GM10248 (cell line): ENCODE measurements around the gene ZNF205.
A peak's percentile ranks its signal among the peaks of the same experiment; 100 is the strongest.

Experiments
- CTCF ChIA-PET: fragments of 300-600 bp; sonication (Branson Sonifier 250); formaldehyde crosslinking; extraction: SDS; loops from one replicate; lab custom pipeline; 2021; ENCODE audit warnings: antibody characterized with exemption; lab: Yijun Ruan, JAX
- POLR2A ChIA-PET: fragments of 350-650 bp; sonication (Branson Sonifier 250); formaldehyde crosslinking; extraction: SDS; loops from one replicate; lab custom pipeline; 2020; ENCODE audit warnings: antibody characterized with exemption; lab: Yijun Ruan, JAX
- DNase-seq: peaks from one replicate; pipeline ENCODE4 v3.0.0; 2012; ENCODE audit errors: extremely low spot score
- TF ChIP-seq, protein P1 (sequence below): IDR thresholded peaks from 2 replicates; pipeline ENCODE4 v1.5.1; 2012; ENCODE audit warnings: mild to moderate bottlenecking, low read depth; ENCODE audit errors: extremely low read depth, missing control alignments, control extremely low read depth

The ZNF205 gene

DNA sequence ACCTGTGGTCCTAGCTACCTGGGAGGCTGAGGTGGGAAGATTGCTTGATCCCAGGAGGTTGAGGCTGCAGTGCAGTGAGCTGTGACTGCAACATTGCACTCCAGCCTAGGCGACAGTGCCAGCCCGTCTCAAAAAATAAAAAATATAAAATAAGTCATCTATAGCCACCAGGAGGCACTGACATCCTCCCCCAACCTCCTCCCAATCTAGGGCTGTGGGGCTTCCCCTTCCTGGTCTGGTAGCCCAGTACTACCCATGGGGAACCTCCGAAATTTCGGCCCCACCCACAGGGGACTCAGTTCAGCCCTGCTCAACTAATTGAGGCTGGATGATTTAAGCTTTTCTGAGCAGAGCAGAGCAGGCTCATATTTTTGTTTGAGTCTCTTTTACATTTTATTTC lies 16.5 kb upstream of the ZNF205 start:
- TF ChIP-seq, protein P1, sequence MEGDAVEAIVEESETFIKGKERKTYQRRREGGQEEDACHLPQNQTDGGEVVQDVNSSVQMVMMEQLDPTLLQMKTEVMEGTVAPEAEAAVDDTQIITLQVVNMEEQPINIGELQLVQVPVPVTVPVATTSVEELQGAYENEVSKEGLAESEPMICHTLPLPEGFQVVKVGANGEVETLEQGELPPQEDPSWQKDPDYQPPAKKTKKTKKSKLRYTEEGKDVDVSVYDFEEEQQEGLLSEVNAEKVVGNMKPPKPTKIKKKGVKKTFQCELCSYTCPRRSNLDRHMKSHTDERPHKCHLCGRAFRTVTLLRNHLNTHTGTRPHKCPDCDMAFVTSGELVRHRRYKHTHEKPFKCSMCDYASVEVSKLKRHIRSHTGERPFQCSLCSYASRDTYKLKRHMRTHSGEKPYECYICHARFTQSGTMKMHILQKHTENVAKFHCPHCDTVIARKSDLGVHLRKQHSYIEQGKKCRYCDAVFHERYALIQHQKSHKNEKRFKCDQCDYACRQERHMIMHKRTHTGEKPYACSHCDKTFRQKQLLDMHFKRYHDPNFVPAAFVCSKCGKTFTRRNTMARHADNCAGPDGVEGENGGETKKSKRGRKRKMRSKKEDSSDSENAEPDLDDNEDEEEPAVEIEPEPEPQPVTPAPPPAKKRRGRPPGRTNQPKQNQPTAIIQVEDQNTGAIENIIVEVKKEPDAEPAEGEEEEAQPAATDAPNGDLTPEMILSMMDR = peak; percentile 31
- POLR2A ChIA-PET = no interaction called here
- CTCF ChIA-PET = interaction anchor here (1.0 to 15.3 kb wide), 13 partner anchors 8 to 77 kb away, joined by 3 to 246 read pairs (median 7); partner anchors contain the start of gene ZNF213
- DNase-seq = peak; percentile 90

DNA sequence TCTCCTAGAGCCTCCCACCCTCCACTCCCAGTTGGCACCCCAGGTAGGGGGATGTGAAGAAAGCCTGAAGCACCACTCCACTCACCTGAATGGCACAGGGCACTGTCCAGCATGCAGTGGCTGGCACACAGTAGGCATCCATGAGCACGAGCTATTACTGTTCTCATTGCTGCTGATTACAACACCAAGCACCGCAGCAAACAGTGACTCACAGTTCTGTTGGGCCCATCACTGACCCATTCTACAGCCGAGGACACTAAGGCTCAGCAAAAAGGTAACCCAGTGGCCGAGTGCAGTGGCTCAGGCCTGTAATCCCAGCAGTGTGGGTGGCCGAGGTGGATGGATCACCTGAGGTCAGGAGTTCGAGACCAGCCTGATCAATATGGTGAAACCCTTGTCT lies 16.0 kb upstream of the ZNF205 start:
- TF ChIP-seq, protein P1 = no peak
- no peak for DNase-seq
- POLR2A ChIA-PET = no interaction called here
- CTCF ChIA-PET = interaction anchor here (1.0 to 15.3 kb wide), 15 partner anchors 8 to 77 kb away, joined by 3 to 246 read pairs (median 7); partner anchors contain the start of gene ZNF213

DNA sequence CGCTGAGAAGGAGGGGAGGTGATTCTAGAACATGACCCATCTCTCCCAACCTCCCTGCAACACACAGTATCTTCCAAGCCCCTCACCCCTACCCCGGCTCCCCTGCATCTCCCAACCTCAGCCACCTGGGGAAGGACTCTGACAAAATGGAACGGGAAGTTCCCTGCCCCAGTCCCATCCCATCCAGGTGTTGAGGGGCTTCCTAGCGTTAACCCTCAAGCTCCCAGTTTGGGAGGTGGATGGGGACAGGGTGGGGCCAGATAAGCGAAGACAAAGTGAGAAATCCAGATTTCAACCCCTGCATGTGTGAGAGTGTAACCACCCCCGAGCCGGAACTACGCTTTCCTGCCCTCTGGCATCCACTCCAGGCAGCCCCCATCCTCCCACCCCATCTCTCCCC lies 15.1 kb upstream of the ZNF205 start:
- no peak for DNase-seq
- CTCF ChIA-PET = interaction anchor here (1.2 to 15.3 kb wide), 11 partner anchors 9 to 72 kb away, joined by 3 to 246 read pairs (median 9); partner anchors contain the start of gene ZNF213
- TF ChIP-seq, protein P1 = no peak
- POLR2A ChIA-PET = interaction anchor here (0.7 kb wide), 1 partner anchor 17 kb away, joined by 4 read pairs; no protein-coding TSS in a partner anchor

DNA sequence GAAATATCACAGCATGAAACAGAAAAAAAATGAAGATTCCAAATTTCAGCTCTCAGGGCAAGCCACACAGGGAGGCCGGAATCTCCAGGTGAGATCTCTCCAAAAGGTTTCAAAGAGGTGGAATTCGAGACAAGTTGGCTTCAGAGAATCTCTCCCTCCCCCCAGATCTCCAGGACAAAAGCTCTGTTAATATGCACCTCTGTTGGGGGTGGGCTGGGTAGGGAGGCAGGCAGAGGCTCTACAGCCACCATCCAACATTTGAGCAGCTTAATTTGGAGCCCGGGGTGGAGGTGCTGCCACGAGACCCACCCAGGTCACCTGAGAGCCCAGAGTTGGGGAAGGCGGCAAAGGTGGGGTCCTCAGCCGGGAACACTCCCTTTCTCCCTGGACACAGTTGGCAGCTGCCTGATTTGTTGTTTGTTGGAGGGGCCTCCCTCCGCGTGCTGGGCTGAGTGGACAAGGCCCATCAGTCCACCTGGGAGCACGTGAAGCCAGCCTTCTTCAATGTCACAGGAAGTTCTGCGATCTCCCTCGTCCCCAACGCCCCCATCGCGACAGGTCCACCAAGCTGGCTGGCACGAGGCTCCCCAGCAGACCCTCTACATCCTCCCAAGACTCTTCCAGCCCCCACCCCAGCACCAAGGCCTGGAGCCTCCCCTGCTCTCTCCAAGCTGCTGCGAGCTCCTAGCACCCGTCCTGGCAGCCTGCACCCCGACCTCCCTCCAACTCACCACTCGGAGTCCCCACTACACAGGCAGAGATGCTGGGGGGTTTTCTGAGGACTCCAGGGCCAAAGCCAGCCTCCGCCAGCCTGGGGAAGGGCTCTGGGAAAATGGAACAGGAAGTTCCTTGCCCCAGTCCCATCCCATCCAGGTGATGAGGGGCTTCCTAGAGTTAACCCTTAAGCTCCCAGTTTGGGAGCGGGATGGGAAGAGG lies 13.7 kb upstream of the ZNF205 start, which contains the start of gene ZSCAN10:
ZSCAN10 (minus strand) TSS at position 836 of the 936 bp plus-strand sequence. CDS start 6,357 bp downstream, outside the sequence.
- TF ChIP-seq, protein P1 = no peak
- ChIA-PET CTCF (interaction anchor here (0.8 to 15.3 kb wide), 11 partner anchors 9 to 71 kb away, joined by 3 to 246 read pairs (median 7); partner anchors contain the start of gene ZNF213), POLR2A (interaction anchor here (0.9 kb wide), 1 partner anchor 23 kb away, joined by 4 read pairs; no protein-coding TSS in a partner anchor)
- DNase-seq = no peak

DNA sequence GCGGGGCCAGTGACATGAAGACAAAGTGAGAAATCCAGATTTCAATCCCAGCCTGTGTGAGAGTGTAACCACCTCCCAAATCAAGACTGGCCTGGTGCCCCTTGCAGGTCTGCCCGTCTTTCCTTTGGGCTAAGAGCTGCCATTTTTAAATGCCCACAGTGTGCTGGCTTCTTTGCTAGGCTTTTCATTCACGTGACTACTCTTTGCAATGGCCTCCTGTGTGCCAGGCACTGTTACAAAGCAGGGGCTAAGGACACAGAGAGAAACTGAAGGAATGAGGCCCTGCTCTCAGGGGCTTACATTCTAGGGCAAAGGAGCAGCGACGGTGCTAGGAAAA lies 13.0 kb upstream of the ZNF205 start:
- no peak for DNase-seq
- ChIA-PET CTCF (interaction anchor here (1.7 to 15.3 kb wide), 5 partner anchors 11 to 67 kb away, joined by 5 to 246 read pairs (median 33); partner anchors contain the start of gene ZNF213), POLR2A (interaction anchor here (0.9 kb wide), 1 partner anchor 23 kb away, joined by 4 read pairs; no protein-coding TSS in a partner anchor)
- TF ChIP-seq, protein P1 = no peak
